Activated gamma-delta T cell treated with anti-CD3 and anti-CD28 coated beads, Interleukin-2, amount 50 U/mL, for 16 hours (primary cell): Measurements from ENCODE around the gene CCDC127.
"Not testable (repeated sequence)": the region's sequence is repeated elsewhere in the genome, so short reads cannot be mapped to it uniquely, and the experiment has no call there.

Experiments
- DNase-seq: peaks from one replicate; pipeline ENCODE4 v3.0.0-alpha.2; 2020; ENCODE audit warnings: low read depth

Gene CCDC127

GRCh38 chr5:233426-233825 is 15.5 kb upstream of the CCDC127 start:
- DNase-seq = not testable (repeated sequence)

- DNase-seq = no peak
These were observed 13.7 kb upstream of the CCDC127 start for GRCh38 chr5:231661-232060.

GRCh38 chr5:230711-231110 is 12.8 kb upstream of the CCDC127 start:
- no peak for DNase-seq

- no peak for DNase-seq
These were observed 10.9 kb upstream of the CCDC127 start for GRCh38 chr5:228886-229285.

GRCh38 chr5:227375-227774 is 9.4 kb upstream of the CCDC127 start:
- not testable (repeated sequence) for DNase-seq

GRCh38 chr5:225334-225733 is 7.4 kb upstream of the CCDC127 start:
- no peak for DNase-seq

GRCh38 chr5:223791-224190 is 5.8 kb upstream of the CCDC127 start:
- DNase-seq = no peak

GRCh38 chr5:222951-223715 is 5.2 kb upstream of the CCDC127 start:
- not testable (repeated sequence) for DNase-seq

- no peak for DNase-seq
These were observed 2.0 kb upstream of the CCDC127 start for GRCh38 chr5:219991-220390.

GRCh38 chr5:219460-219863 is 1.5 kb upstream of the CCDC127 start:
- DNase-seq = no peak

- DNase-seq = no peak
These were observed 721 bp upstream of the CCDC127 start for GRCh38 chr5:218457-219291.

GRCh38 chr5:216076-216475 is 1.9 kb downstream of the CCDC127 start:
- DNase-seq = not testable (repeated sequence)

GRCh38 chr5:215256-215655 is 2.7 kb downstream of the CCDC127 start:
- not testable (repeated sequence) for DNase-seq

- DNase-seq = no peak
These were observed 4.1 kb downstream of the CCDC127 start for GRCh38 chr5:213803-214395.

GRCh38 chr5:208449-209114 is 9.4 kb downstream of the CCDC127 start:
- DNase-seq = no peak

- DNase-seq = no peak
These were observed 10.4 kb downstream of the CCDC127 start for GRCh38 chr5:207599-207998.

- no peak for DNase-seq
These were observed 10.9 kb downstream of the CCDC127 start for GRCh38 chr5:206927-207536.

GRCh38 chr5:206406-206805 is 11.5 kb downstream of the CCDC127 start:
- DNase-seq = no peak

- no peak for DNase-seq
These were observed 12.8 kb downstream of the CCDC127 start for GRCh38 chr5:204966-205670.

- DNase-seq = no peak
These were observed 13.5 kb downstream of the CCDC127 start for GRCh38 chr5:204462-204861.

- DNase-seq = no peak
These were observed 14.0 kb downstream of the CCDC127 start for GRCh38 chr5:204001-204400.
